ENCODE measurements around the gene PRDM2.

Gene PRDM2

DNA sequence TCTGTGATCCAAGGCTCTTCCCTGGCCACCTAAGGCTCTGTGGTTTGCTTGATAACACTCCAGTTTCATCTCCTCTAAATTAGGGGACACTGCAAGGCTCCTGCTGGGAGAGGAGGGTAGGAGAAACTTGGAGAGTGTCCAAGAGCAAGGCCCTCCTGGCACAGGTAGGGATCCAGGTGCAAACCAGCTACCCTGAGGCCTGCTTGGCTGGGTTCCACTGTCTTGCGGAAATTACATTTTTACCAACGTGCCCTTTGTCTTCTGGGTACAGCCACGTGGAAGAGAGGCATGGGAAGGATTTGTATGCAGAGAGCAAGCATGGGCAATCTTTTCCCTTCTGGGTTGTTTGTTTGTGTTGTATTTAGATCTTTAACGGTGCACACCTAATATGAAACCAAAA is 132.5 kb downstream of the PRDM2 start:
- DNase-seq (ENCODE audit: low read depth, low spot score), result no peak

DNA sequence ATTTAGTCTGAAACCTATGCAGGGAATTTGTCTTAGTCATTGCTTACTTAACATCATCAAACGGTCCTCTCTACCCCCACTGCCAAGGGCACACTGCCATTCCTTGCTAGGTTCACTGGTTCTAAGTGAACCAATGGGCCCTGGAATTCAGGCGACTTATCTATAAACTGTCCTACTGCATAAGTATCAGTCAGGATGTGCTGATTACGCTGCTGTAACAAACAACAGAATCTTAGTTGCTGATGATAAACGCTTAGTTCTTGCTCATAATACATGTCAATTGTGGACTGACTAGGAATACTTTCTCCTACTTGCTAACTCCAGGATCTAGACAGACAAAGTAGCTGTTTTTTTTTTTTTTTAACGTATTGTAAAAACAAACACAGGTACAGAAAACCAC is 136.1 kb downstream of the PRDM2 start:
- DNase-seq (ENCODE audit: low read depth, low spot score), result no peak

DNA sequence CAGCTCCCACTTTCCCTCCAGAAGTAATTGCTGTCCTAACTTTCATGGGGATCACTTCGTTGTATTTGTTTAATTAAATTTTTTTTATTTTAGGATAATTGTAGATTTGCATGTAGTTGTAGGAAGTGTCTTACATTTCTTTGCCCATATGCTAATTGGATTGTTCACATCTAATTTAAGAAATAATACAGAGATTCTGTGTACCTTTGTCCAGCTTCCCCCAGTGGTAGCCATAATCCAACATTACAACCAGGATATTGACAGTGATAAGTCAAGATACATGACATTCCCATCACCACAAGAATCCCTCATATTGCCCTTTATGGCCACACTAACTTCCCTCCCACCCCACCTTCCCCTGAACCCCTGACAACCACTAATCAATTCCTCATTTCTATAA is 136.6 kb downstream of the PRDM2 start:
- DNase-seq (ENCODE audit: low read depth, low spot score), result no peak

DNA sequence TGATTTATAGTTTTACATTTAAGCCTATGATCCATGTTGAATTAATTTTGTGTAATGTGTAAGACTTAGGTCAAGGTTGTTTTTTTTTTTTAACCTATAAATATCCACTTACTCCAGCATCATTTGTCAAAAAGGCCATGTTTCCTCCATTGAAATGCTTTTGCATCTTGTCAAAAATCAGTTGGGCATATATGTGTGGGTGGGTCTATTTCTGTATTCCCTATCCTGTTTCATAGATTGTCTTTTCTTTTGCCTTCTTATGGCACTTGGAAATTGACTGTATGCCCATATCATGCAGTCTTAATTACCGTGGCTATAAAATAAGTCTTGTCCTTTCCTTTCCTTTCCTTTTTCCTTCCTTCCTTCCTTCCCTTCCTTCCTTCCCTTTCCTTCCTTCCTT is 138.2 kb downstream of the PRDM2 start:
- no peak for DNase-seq (ENCODE audit: low read depth, low spot score)

DNA sequence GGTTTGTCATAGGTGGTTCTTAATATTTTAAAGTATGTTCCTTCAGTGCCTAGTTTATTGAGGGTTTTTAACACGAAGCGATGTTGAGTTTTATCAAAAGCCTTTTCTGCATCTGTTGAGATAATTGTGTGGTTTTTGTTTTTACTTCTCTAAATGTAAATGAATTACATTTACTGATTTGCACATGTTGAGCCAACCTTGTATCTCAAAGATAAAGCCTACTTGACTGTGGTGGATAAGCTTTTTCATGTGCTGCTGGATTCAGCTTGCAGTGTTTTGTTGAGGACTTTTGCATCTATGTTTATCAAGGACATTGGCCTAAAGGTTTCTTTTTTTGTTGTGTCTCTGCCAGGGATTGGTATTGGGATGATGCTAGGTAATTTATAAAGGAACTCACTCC is 142.5 kb downstream of the PRDM2 start:
- no peak for DNase-seq (ENCODE audit: low read depth, low spot score)

DNA sequence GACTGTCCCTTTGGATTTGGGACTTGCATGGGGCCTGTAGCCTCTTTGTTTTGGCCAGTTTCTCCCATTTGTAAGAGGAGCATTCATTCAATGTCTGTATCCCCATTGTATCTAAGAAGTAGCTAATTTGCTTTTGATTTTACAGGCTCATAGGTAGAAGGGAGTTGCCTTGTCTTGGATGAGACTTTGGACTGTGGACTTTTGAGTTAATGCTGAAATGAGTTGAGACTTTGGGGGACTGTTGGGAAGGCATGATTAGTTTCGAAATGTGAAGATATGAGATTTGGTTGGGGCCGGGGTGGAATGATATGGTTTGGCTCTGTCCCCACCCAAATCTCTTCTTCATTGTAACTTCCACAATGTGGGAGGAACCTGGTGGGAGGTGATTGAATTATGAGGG is 151.7 kb downstream of the PRDM2 start:
- no peak for DNase-seq (ENCODE audit: low read depth, low spot score)

DNA sequence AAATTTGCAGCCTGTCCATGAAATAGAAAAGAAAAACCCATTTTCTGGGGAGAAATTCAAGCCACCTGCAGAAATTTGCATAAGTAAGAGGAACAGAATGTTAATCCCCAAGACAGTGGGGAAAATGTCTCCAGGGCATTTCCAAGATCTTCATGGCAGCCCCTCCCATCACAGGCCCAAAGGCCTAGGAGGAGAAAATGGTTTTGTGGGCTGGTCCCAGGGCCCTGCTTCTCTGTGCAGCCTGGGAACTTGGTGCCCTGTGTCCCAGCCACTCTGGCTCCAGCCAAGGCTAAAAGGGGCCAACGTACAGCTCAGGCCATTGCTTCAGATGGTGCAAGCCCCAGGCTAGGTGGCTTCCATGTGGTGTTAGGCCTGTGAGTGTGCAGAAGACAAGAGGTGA is 155.6 kb downstream of the PRDM2 start:
- DNase-seq (ENCODE audit: low read depth, low spot score), result no peak

DNA sequence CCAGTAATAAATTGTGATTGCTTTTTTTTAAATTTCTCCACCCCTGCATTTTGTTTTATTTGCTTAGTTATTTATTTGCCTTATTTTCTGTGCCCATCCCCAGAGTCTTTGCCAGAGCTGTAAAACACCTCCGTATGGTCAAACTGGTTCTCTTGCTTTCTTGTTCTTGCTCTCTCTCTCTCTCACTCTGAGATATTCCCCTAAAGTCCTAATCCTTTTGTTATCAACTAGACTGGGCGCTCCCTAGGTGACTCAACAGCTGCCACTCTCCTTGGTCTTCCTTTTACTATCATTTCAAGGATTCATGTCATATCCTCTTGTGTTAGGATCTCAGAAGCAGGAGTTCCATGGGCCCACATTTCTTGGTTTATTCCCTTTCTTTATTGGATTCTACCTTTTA is 160.0 kb downstream of the PRDM2 start:
- no peak for DNase-seq (ENCODE audit: low read depth, low spot score)

DNA sequence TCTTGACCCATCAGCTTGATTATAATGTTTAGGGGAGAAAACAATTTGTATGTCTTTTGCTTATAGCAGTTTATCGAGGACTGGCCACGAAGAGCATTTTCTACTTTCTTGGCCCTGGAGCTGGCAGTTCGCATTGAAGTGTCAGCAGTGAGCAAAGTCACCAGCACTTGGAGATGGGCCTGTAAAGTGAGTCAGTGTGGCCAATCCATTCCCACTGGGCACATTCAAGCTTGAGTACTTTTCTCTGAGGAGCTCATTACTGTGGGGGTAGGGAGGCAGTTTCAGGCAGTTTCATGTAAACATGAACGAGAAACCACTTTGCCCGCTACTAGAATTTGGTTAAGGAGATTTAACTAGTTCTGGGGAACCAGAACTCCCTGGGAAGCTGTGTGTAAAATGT is 164.8 kb downstream of the PRDM2 start:
- no peak for DNase-seq (ENCODE audit: low read depth, low spot score)

DNA sequence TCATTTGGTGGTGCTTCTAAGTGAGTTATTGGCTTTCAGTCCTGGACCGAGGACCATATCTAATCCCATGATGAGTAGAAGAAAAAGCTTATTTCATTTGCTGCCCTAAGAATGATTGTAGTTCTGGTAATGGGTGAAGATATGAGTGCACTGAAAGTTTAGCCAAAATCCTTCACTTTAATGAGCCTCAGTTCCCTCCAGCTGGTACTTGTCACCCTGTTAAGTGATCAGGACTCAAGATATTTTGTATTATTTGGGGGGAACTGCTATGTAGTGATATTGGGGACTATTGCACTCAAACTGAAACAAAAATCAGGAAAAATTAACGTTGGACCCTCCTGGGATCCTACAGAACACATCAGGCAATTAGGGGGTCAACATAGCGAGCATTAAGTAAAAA is 165.9 kb downstream of the PRDM2 start:
- no peak for DNase-seq (ENCODE audit: low read depth, low spot score)

DNA sequence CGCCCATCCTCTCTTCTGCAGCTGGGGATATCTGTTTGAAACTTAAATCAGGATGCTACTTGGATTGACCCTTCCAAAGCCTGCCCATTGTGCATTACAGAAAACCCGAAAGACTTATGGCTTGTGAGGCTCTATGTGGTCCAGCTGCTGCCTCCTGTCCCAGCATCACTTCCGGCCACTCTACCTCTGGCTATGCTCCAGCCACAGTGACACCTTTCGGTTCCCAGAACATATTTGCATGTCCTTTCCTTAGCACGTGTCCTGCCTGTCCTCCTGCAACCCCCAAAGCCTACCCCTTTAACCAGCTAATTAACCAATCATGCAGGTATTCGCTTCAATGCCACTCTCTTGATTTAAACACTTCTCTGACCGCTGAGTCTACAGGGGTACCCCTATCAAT is 167.6 kb downstream of the PRDM2 start:
- no peak for DNase-seq (ENCODE audit: low read depth, low spot score)

DNA sequence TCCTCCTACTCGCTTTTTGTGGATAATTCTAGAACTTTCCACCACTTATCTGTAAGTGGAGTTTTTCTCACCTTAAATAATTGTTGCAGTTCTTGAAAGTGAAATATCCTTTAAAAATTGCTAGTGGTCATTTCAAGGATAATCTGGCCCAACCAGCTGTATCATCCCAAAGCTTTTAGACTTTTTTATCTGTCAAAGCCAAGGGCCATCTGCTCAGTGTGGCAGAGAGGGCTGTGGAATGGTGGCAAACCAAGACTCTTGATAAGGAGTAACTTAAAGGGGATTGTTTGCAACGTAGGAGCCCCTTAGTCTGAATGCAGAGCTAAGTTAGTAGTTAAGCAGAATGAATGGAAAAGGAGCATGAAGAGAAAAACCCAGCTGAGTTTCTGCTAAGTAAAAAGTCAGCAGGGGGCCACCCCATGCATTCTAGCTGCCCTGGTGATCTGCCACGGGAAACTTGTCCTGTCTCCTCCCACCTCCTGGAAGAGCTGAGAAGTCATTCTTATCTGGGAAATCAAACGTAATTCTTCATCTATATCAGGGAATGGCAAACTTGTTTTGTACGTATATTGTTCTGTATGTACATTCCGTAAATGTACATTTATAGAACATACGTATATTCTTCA is 169.3 kb downstream of the PRDM2 start:
- no peak for DNase-seq (ENCODE audit: low read depth, low spot score)

DNA sequence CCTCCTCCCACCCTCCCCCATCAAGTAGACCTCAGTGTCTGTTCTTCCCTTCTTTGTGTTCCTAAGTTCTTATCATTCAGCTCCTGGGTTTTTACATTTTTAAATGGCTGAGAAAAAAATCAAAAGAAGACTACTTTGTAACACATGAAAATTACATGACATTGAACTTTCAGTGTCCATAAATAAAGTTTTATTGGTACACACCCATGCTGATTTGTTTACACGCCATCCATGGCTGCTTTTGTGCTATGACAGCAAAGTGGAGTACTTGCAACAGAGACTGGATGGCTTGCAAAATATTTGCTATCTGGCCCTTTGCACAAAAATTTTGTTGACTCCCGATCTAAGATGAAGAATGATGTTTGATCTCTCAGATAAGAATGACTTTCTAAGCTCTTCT is 171.4 kb downstream of the PRDM2 start:
- DNase-seq (ENCODE audit: low read depth, low spot score), result no peak

DNA sequence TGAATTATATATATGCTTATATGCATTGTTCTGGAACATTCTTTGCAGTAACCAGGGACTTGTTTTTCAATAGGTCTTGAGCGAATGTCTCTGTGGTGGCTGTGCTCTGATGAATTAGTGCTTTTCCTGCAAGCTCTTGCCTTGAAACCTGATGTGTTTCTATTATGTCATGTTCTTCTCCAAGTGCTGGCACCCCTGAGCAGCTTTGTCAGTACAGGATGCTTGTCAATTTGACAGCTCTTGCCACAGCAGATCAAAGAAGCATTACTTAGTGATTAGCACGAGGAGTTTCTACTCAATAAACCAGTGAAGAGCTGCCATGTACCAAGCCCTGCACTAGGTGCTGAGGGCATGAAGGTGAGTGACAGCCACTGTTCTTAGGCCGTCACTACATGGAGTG is 171.9 kb downstream of the PRDM2 start:
- DNase-seq (ENCODE audit: low read depth, low spot score), result no peak

DNA sequence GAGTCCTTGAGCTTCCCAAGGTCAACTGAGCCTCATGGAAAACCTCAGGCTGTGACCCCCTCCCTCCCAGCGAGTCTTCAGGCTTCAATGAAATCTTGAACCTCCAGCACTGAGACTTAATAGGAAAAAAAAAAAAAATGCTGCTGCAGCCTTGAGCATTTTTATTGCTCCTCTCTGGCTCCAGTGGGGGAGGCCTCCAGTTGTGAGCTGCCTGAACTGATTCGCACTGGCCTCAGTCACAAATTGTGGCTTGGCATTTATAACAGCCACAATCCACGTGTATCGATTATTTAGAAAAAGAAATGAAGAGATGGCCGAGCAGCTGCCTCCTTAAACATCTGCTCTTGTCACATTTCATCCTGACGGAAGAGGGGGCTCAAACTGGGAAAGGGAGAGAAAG is 173.0 kb downstream of the PRDM2 start:
- DNase-seq (ENCODE audit: low read depth, low spot score), result no peak

Data from brain pericyte (primary cell).